HG03439 (cell line): ENCODE results near the gene TGFB1I1.
A peak's percentile ranks its signal among the peaks of the same experiment; 100 is the strongest.
"Not testable (repeated sequence)": the region's sequence is repeated elsewhere in the genome, so short reads cannot be mapped to it uniquely, and the experiment has no call there.

Source experiments
- ATAC-seq: cut with Tn5 transposase; IDR thresholded peaks from one replicate; pipeline ENCODE4 v1.9.1; 2021; ENCODE audit warnings: mild to moderate bottlenecking, moderate library complexity; ENCODE audit not compliant: unreplicated experiment

Gene TGFB1I1

GRCh38 chr16:31487071-31487719, 15.2 kb downstream of the TGFB1I1 start:
- no peak for ATAC-seq

- peak; percentile 62 for ATAC-seq
Measured at GRCh38 chr16:31487720-31488467, 15.9 kb downstream of the TGFB1I1 start.

- ATAC-seq = no peak
Measured at GRCh38 chr16:31488468-31489297, 16.7 kb downstream of the TGFB1I1 start.

GRCh38 chr16:31489298-31489564, 17.3 kb downstream of the TGFB1I1 start:
- ATAC-seq = no peak

GRCh38 chr16:31489616-31490584, 17.9 kb downstream of the TGFB1I1 start:
- ATAC-seq = no peak

- ATAC-seq = no peak
Measured at GRCh38 chr16:31491778-31492418, 19.9 kb downstream of the TGFB1I1 start.

- ATAC-seq = no peak
Measured at GRCh38 chr16:31493506-31494125, 21.7 kb downstream of the TGFB1I1 start.

GRCh38 chr16:31496670-31497069, 24.7 kb downstream of the TGFB1I1 start:
- ATAC-seq = no peak

GRCh38 chr16:31498493-31498892, 26.5 kb downstream of the TGFB1I1 start:
- no peak for ATAC-seq

GRCh38 chr16:31499928-31500327, 28.0 kb downstream of the TGFB1I1 start:
- no peak for ATAC-seq

GRCh38 chr16:31501226-31501965, 29.4 kb downstream of the TGFB1I1 start:
- no peak for ATAC-seq

GRCh38 chr16:31501966-31502348, 30.0 kb downstream of the TGFB1I1 start:
- no peak for ATAC-seq

- no peak for ATAC-seq
Measured at GRCh38 chr16:31502981-31503380, 31.0 kb downstream of the TGFB1I1 start.

GRCh38 chr16:31503555-31503954, 31.6 kb downstream of the TGFB1I1 start:
- ATAC-seq = not testable (repeated sequence)

GRCh38 chr16:31504159-31504558, 32.2 kb downstream of the TGFB1I1 start:
- ATAC-seq = no peak

GRCh38 chr16:31505483-31505882, 33.5 kb downstream of the TGFB1I1 start:
- no peak for ATAC-seq

- no peak for ATAC-seq
Measured at GRCh38 chr16:31507617-31507928, 35.6 kb downstream of the TGFB1I1 start.

GRCh38 chr16:31507929-31508705, 36.2 kb downstream of the TGFB1I1 start, which contains the start of gene RUSF1:
RUSF1 (minus strand) TSS chr16:31508391; CDS start chr16:31508373, 18 bp downstream.
- peak; percentile 85 for ATAC-seq
